A549 (cell line): Measurements from ENCODE around the gene BCAS1. TPM values are rescaled to one million over a fixed set of nuclear protein-coding genes. Genes with fewer than 3 reads are reported as not detected.

Experiments used
- ATAC-seq, 2 experiments: fragments of 200-7000 bp in 1 of 2; fragments of >200 bp in 1 of 2; cut with Nextera tagmentation in 1 of 2; cut with Tn5 transposase in 1 of 2; 3 replicates each; pipeline versions ENCODE4 v1.8.0 to v1.9.1; 2018 to 2020; ENCODE audit warnings: mild to moderate bottlenecking in 1 of 2, moderate library complexity in 1 of 2
- CTCF ChIA-PET: fragments of 300-600 bp; sonication (Branson Sonifier 250); formaldehyde crosslinking; extraction: SDS; loops from one replicate; lab custom pipeline; 2021; ENCODE audit warnings: antibody characterized with exemption, inconsistent platforms; lab: Yijun Ruan, JAX
- POLR2A ChIA-PET: fragments of 350-600 bp; formaldehyde crosslinking; extraction: SDS; loops from one replicate; lab custom pipeline; 2021; ENCODE audit warnings: antibody characterized with exemption, inconsistent platforms; lab: Yijun Ruan, JAX
- DNase-seq, 2 experiments: peaks; one replicate each; pipeline versions ENCODE4 v3.0.0 to v3.0.0-alpha.2; 2011 to 2016; ENCODE audit warnings: low read depth in 1 of 2, low spot score in 1 of 2
- FAIRE-seq: peaks from 2 replicates; lab custom pipeline; 2011; peaks lifted over from hg19 to GRCh38; lab: Jason Lieb, UNC
- H3K27ac ChIP-seq, 2 experiments: fragments of >200 bp; sonication (Bioruptor Twin); formaldehyde crosslinking; 3 replicates each; pipeline ENCODE4 v1.5.1; 2016 to 2017
- H3K4me1 ChIP-seq: fragments of >200 bp; sonication (Bioruptor Twin); formaldehyde crosslinking; 3 replicates; pipeline ENCODE4 v1.6.1; 2016
- H3K4me2 ChIP-seq: fragments of >200 bp; sonication (Bioruptor Twin); formaldehyde crosslinking; 3 replicates; pipeline ENCODE4 v1.6.1; 2016
- H3K4me3 ChIP-seq: fragments of >200 bp; sonication (Bioruptor Twin); formaldehyde crosslinking; 3 replicates; pipeline ENCODE4 v1.5.1; 2016
- H3K9me3 ChIP-seq: fragments of >200 bp; sonication (Bioruptor Twin); formaldehyde crosslinking; 3 replicates; pipeline ENCODE4 v1.6.1; 2016
- CBX2 ChIP-seq: fragments of 200-600 bp; sonication (generic); IDR thresholded peaks from 2 replicates; pipeline ENCODE4 v1.6.1; 2016; ENCODE audit warnings: low read depth, mild to moderate bottlenecking, borderline replicate concordance
- CEBPB ChIP-seq, 2 experiments: fragments of >200 bp in 1 of 2; sonication (Bioruptor Twin) in 1 of 2; formaldehyde crosslinking in 1 of 2; IDR thresholded peaks; 2 replicates each; pipeline ENCODE4 v1.6.1; 2012 to 2016
- CHD2 ChIP-seq: fragments of 150-350 bp; IDR thresholded peaks from 2 replicates; pipeline ENCODE4 v1.6.1; 2014; ENCODE audit warnings: low read length; ENCODE audit not compliant: partially characterized antibody
- FOSB ChIP-seq: fragments of 250-450 bp; sonication (Bioruptor Pico); IDR thresholded peaks from 2 replicates; pipeline ENCODE4 v1.5.0; 2020; ENCODE audit warnings: mild to moderate bottlenecking, moderate library complexity
- FOSL2 ChIP-seq, 2 experiments: fragments of 450-650 bp in 1 of 2; fragments of >200 bp in 1 of 2; sonication (Bioruptor Twin) in 1 of 2; formaldehyde crosslinking; IDR thresholded peaks; 2 replicates each; pipeline versions ENCODE4 v1.5.0 to v1.6.1; 2016 to 2020; ENCODE audit warnings: mild to moderate bottlenecking in 1 of 2, moderate library complexity in 1 of 2
- GATA3 ChIP-seq: IDR thresholded peaks from 2 replicates; pipeline ENCODE4 v1.6.1; 2012; ENCODE audit warnings: borderline replicate concordance
- JUN ChIP-seq, 2 experiments: fragments of >200 bp; sonication (Bioruptor Twin); formaldehyde crosslinking; IDR thresholded peaks; 2 replicates in 1 of 2; 3 replicates in 1 of 2; pipeline ENCODE4 v1.6.1; 2016 to 2017
- JUNB ChIP-seq: fragments of >200 bp; sonication (Bioruptor Twin); formaldehyde crosslinking; IDR thresholded peaks from 2 replicates; pipeline ENCODE4 v1.6.1; 2016
- MAFK ChIP-seq: fragments of 450-650 bp; IDR thresholded peaks from 2 replicates; pipeline ENCODE4 v1.6.1; 2014; ENCODE audit not compliant: partially characterized antibody
- MAZ ChIP-seq: fragments of 150-350 bp; IDR thresholded peaks from 2 replicates; pipeline ENCODE4 v1.6.1; 2014; ENCODE audit warnings: antibody characterized with exemption, low read depth, low read length, borderline replicate concordance
- MYC ChIP-seq: IDR thresholded peaks from 2 replicates; pipeline ENCODE4 v1.6.1; 2012; ENCODE audit warnings: mild to moderate bottlenecking, inconsistent platforms, low read length, improper control_type of control experiment, borderline replicate concordance
- NR3C1 ChIP-seq: fragments of >200 bp; sonication (Bioruptor Twin); formaldehyde crosslinking; IDR thresholded peaks from 3 replicates; pipeline ENCODE4 v1.6.1; 2017
- PHF8 ChIP-seq: fragments of 200-600 bp; sonication (generic); IDR thresholded peaks from 2 replicates; pipeline ENCODE4 v1.6.1; 2016; ENCODE audit warnings: low read depth, mild to moderate bottlenecking, antibody characterized with exemption, moderate library complexity, borderline replicate concordance
- POLR2A ChIP-seq: IDR thresholded peaks from 2 replicates; pipeline ENCODE4 v1.6.1; 2012; ENCODE audit warnings: mild to moderate bottlenecking, low read length
- RAD21 ChIP-seq, 2 experiments: fragments of >200 bp in 1 of 2; sonication (Bioruptor Twin) in 1 of 2; formaldehyde crosslinking in 1 of 2; IDR thresholded peaks in 1 of 2; conservative IDR thresholded peaks in 1 of 2; 2 replicates in 1 of 2; 3 replicates in 1 of 2; pipeline ENCODE4 v1.6.1; 2012 to 2018; ENCODE audit warnings: inconsistent platforms in 1 of 2
- SMC3 ChIP-seq: fragments of >200 bp; sonication (Bioruptor Twin); formaldehyde crosslinking; IDR thresholded peaks from 3 replicates; pipeline ENCODE4 v1.6.1; 2018; ENCODE audit warnings: inconsistent platforms
- WGBS: methylation state at CpG from one replicate; pipeline ENCODE4 v1.1.6; 2017; ENCODE audit errors: missing lambda C conversion rate; 5-methylcytosine and 5-hydroxymethylcytosine counted together
- polyA plus RNA-seq, 4 experiments: library from polyadenylated mRNA; depleted of rRNA in 3 of 4; stranded (reverse); fragments of >200 nt; fragmentation: RNase III in 1 of 4; extraction: RNeasy Plus Mini Kit Qiagen cat#74134 plus additional on column Dnase treatment in 1 of 4; gene quantifications; 2 replicates in 3 of 4; 3 replicates in 1 of 4; pipeline ENCODE4 v1.2.3, GENCODE V29; 2011 to 2017
- TF ChIP-seq, protein P1 (sequence below): IDR thresholded peaks from 2 replicates; pipeline ENCODE4 v1.6.1; 2012
- TF ChIP-seq, protein P2 (sequence below): fragments of >200 bp; sonication (Bioruptor Twin); formaldehyde crosslinking; IDR thresholded peaks from 2 replicates; pipeline ENCODE4 v1.6.1; 2016
- TF ChIP-seq, protein P3 (sequence below): fragments of 250-450 bp; sonication (Bioruptor Pico); IDR thresholded peaks from 2 replicates; pipeline ENCODE4 v1.5.0; 2020; ENCODE audit warnings: low read depth, mild to moderate bottlenecking, moderate library complexity
- TF ChIP-seq, protein P4 (sequence below): IDR thresholded peaks from 2 replicates; pipeline ENCODE4 v1.6.1; 2012; ENCODE audit warnings: low read depth, borderline replicate concordance
- TF ChIP-seq, protein P5 (sequence below): fragments of >200 bp; sonication (Bioruptor Twin); formaldehyde crosslinking; IDR thresholded peaks from 3 replicates; pipeline ENCODE4 v1.6.1; 2016
- TF ChIP-seq, protein P6 (sequence below): fragments of >200 bp; sonication (Bioruptor Twin); formaldehyde crosslinking; IDR thresholded peaks from 3 replicates; pipeline ENCODE4 v1.5.1; 2016

The BCAS1 gene
- polyA plus RNA-seq, 2 of the 4 experiments (the other 2 are of a cell fraction), result 1.4 to 3.9 TPM

DNA sequence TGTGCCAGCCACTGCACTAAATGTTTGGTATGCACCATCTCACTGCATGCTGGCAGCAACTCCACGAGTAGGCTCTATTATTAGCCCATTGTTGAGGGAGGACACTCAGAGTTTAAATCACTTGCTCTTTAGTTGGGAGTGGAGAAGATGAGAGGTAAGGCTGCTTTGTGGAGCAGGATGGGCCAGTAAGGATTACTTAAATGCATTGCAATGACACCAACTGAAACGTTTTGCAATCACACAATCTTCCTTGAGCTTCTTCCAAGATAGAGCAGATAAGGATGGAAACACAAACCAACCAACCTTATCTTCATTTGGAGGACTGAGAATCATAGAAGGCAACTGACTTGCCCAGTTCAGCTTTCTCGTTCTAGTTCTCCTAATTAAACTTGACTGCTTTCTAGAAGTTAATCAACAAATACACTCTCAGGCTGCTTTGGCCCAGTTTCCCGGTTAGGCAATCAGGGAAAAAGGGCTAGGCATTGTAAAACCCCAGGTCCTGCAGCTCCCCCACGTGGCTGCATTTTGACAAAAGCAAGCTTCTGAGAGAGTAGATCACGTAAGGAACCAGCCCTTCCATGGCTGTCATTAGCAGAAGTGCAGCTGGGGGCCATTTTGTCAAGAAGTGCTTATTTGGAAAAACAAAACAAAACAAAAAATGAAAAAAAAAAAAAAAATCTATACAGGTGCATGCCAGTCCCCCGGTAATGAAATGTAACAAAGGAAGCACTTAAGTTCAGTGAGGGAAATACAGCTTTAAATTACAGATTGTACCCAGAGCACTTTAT, 130.6 kb downstream of the BCAS1 start:
- 7% methylated on average over 7 of the region's 7 CpGs for WGBS
- CTCF ChIA-PET, result interaction anchor here (0.6 to 15.9 kb wide), 67 partner anchors 10 to 1117 kb away, joined by 3 to 140 read pairs (median 4); no protein-coding TSS in a partner anchor
- Histone ChIP-seq H3K4me2 (peak overlapping the region; percentile 68), H3K9me3 (no peaks in the 10 kb centered on the region), H3K4me1 (peaks cover 60% of the 10 kb centered on the region), H3K27ac (peak overlapping the region; percentile 62 to 78), H3K4me3 (no peak overlapping the region)
- POLR2A ChIA-PET, result interaction anchor here (0.7 to 1.7 kb wide), 16 partner anchors 13 to 360 kb away, joined by 3 to 10 read pairs (median 5); partner anchors contain the start of gene ZNF217
- DNase-seq (peak; percentile 79 to 94), ATAC-seq (peak; percentile 91 to 94), FAIRE-seq (no peak)
- TF ChIP-seq PHF8, result no peak
- TF ChIP-seq POLR2A, result no peak
- TF ChIP-seq CHD2, result no peak
- TF ChIP-seq, protein P1, sequence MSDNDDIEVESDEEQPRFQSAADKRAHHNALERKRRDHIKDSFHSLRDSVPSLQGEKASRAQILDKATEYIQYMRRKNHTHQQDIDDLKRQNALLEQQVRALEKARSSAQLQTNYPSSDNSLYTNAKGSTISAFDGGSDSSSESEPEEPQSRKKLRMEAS, result no peak
- TF ChIP-seq, protein P2, sequence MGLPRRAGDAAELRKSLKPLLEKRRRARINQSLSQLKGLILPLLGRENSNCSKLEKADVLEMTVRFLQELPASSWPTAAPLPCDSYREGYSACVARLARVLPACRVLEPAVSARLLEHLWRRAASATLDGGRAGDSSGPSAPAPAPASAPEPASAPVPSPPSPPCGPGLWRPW, result 0 out of 2 replicates have a peak, but pooled peaks have one; percentile 35
- TF ChIP-seq, protein P3, sequence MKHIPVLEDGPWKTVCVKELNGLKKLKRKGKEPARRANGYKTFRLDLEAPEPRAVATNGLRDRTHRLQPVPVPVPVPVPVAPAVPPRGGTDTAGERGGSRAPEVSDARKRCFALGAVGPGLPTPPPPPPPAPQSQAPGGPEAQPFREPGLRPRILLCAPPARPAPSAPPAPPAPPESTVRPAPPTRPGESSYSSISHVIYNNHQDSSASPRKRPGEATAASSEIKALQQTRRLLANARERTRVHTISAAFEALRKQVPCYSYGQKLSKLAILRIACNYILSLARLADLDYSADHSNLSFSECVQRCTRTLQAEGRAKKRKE (CRISPR knock-in tag), result no peak
- peak; percentile 96 for TF ChIP-seq SMC3
- TF ChIP-seq FOSL2 (IDR thresholded peaks at IDR 0.05), result no peak
- peak; percentile 1; the same call in 1 of the 2 replicates for TF ChIP-seq FOSL2 (CRISPR knock-in tag; IDR thresholded peaks at IDR 0.05)
- no peak for TF ChIP-seq MYC
- peak; percentile 90 to 96 for TF ChIP-seq CEBPB (IDR thresholded peaks at IDR 0.05)
- no peak for TF ChIP-seq JUNB
- no peak for TF ChIP-seq NR3C1
- TF ChIP-seq MAFK, result no peak
- peak in 1 of 2 experiments; percentile 32; a peak in 1 of 5 replicates for TF ChIP-seq JUN (IDR thresholded peaks at IDR 0.05)
- TF ChIP-seq, protein P4, sequence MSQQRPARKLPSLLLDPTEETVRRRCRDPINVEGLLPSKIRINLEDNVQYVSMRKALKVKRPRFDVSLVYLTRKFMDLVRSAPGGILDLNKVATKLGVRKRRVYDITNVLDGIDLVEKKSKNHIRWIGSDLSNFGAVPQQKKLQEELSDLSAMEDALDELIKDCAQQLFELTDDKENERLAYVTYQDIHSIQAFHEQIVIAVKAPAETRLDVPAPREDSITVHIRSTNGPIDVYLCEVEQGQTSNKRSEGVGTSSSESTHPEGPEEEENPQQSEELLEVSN, result 0 out of 2 replicates have a peak, but pooled peaks have one; percentile 27
- TF ChIP-seq, protein P5, sequence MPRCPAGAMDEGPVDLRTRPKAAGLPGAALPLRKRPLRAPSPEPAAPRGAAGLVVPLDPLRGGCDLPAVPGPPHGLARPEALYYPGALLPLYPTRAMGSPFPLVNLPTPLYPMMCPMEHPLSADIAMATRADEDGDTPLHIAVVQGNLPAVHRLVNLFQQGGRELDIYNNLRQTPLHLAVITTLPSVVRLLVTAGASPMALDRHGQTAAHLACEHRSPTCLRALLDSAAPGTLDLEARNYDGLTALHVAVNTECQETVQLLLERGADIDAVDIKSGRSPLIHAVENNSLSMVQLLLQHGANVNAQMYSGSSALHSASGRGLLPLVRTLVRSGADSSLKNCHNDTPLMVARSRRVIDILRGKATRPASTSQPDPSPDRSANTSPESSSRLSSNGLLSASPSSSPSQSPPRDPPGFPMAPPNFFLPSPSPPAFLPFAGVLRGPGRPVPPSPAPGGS, result no peak
- TF ChIP-seq RAD21 (conservative IDR thresholded peaks at IDR 0.05 in 1 of 2, IDR thresholded peaks at IDR 0.05 in 1 of 2), result peak; percentile 98 to 99
- TF ChIP-seq, protein P6, sequence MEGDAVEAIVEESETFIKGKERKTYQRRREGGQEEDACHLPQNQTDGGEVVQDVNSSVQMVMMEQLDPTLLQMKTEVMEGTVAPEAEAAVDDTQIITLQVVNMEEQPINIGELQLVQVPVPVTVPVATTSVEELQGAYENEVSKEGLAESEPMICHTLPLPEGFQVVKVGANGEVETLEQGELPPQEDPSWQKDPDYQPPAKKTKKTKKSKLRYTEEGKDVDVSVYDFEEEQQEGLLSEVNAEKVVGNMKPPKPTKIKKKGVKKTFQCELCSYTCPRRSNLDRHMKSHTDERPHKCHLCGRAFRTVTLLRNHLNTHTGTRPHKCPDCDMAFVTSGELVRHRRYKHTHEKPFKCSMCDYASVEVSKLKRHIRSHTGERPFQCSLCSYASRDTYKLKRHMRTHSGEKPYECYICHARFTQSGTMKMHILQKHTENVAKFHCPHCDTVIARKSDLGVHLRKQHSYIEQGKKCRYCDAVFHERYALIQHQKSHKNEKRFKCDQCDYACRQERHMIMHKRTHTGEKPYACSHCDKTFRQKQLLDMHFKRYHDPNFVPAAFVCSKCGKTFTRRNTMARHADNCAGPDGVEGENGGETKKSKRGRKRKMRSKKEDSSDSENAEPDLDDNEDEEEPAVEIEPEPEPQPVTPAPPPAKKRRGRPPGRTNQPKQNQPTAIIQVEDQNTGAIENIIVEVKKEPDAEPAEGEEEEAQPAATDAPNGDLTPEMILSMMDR, result peak; percentile 92
- no peak for TF ChIP-seq FOSB (CRISPR knock-in tag)
- TF ChIP-seq CBX2, result no peak
- TF ChIP-seq GATA3, result peak; percentile 85
- TF ChIP-seq MAZ, result no peak
